IMR-90 (cell line): ENCODE results near the gene PSME4.

Experiments
- ELK1 ChIP-seq: fragments of 150-350 bp; IDR thresholded peaks from 2 replicates; pipeline ENCODE4 v1.6.1; 2016; ENCODE audit warnings: low read depth, mild to moderate bottlenecking, low read length, moderate library complexity, borderline replicate concordance
- MAFK ChIP-seq: IDR thresholded peaks from 2 replicates; pipeline ENCODE4 v1.6.1; 2012; ENCODE audit warnings: low read depth, low read length, improper control_type of control experiment

DNA sequence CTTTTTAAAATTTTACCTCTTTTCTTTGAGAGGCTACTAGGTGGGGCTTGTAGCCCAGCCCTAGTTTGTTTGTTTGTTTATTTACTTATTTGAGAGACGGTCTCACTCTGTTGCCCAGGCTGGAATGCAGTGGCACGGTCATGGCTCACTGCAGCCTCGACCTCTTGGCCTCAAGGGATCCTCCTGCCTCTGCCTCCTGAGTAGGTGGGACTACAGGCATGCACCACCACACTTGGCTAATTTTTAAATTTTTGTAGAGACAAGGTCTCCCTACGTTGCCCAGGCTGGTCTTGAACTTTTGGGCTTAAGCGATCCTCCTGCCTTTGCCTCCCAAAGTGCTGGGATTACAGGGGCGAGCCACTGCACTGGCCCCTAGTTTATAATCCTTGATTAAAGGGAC is 149.0 kb downstream of the PSME4 start:
- TF ChIP-seq ELK1 = no peak
- TF ChIP-seq MAFK = no peak
